Measurements from ENCODE around the gene GLIS1. TPM values are rescaled to one million over a fixed set of nuclear protein-coding genes. Genes with fewer than 3 reads are reported as not detected.

The GLIS1 gene
- total and polyA plus RNA-seq, 2 donors (not counting 3 experiments of a cell fraction or from before 2014, with no cell fraction given) = not detected

GRCh38 chr1:53735681-53736080 lies 3.3 kb downstream of the GLIS1 start:
- FAIRE-seq (no peak), DNase-seq (ENCODE audit: low read depth, low spot score) (no peak)
- no peaks in the 10 kb centered on the region for H3K79me2 ChIP-seq (ENCODE audit: control insufficient read depth, insufficient read depth, low read length)
- peaks cover 44 to 66% of the 10 kb centered on the region in 2 experiments for H3K27me3 ChIP-seq (ENCODE audit: control insufficient read depth in 2 of 2, insufficient read depth in 2 of 2, low read length in 2 of 2)
- POLR2A ChIA-PET = no interaction called here
- H3K4me1 ChIP-seq (ENCODE audit: control insufficient read depth, extremely low read depth, insufficient read depth, low read length) = peaks cover 11% of the 10 kb centered on the region
- H3K9me3 ChIP-seq (replicated peaks; ENCODE audit: control insufficient read depth, insufficient read depth, low read length) = no peaks in the 10 kb centered on the region
- H3K4me3 ChIP-seq (replicated peaks in 1 of 3; ENCODE audit: insufficient read depth in 1 of 3, low read depth in 1 of 3, low read length in 3 of 3) = no peak overlapping the region
- no peaks in the 10 kb centered on the region for H4K20me1 ChIP-seq (replicated peaks; ENCODE audit: control insufficient read depth, extremely low read depth, insufficient read depth, low read length)
- no peaks in the 10 kb centered on the region for H3K36me3 ChIP-seq (ENCODE audit: control insufficient read depth in 2 of 2, extremely low read depth in 1 of 2, insufficient read depth in 2 of 2, low read length in 2 of 2)
- TF ChIP-seq, protein P1, sequence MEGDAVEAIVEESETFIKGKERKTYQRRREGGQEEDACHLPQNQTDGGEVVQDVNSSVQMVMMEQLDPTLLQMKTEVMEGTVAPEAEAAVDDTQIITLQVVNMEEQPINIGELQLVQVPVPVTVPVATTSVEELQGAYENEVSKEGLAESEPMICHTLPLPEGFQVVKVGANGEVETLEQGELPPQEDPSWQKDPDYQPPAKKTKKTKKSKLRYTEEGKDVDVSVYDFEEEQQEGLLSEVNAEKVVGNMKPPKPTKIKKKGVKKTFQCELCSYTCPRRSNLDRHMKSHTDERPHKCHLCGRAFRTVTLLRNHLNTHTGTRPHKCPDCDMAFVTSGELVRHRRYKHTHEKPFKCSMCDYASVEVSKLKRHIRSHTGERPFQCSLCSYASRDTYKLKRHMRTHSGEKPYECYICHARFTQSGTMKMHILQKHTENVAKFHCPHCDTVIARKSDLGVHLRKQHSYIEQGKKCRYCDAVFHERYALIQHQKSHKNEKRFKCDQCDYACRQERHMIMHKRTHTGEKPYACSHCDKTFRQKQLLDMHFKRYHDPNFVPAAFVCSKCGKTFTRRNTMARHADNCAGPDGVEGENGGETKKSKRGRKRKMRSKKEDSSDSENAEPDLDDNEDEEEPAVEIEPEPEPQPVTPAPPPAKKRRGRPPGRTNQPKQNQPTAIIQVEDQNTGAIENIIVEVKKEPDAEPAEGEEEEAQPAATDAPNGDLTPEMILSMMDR (IDR thresholded peaks at IDR 0.05; ENCODE audit: extremely low read depth in 1 of 2, insufficient read depth in 1 of 2, low read depth in 1 of 2, low read length in 2 of 2) = no peak
- TF ChIP-seq POLR2A (IDR thresholded peaks at IDR 0.05; ENCODE audit: low read depth, low read length) (no peak), POLR2AphosphoS5 (IDR thresholded peaks at IDR 0.05; ENCODE audit: insufficient read depth, low read depth, low read length) (no peak)
- H3K4me2 ChIP-seq (ENCODE audit: insufficient read depth, low read length) = no peak overlapping the region
- intact Hi-C loops (cut with micrococcal nuclease) (no loop called here), dilution Hi-C loops (cut with MboI; ENCODE audit: extremely low pct_ligation_motif_present, low sequenced_read_pairs) (no loop called here)
- no TSS peak for BruUV-seq (replicated peaks)
- H2AFZ ChIP-seq (ENCODE audit: low read depth, low read length) = no peak overlapping the region
- H3K9ac ChIP-seq (replicated peaks; ENCODE audit: extremely low read depth, insufficient read depth, low read length) = no peak overlapping the region
- H3K27ac ChIP-seq (ENCODE audit: insufficient read depth, low read depth, low read length) = no peak overlapping the region
- H3K9me1 ChIP-seq (replicated peaks; ENCODE audit: control insufficient read depth, extremely low read depth, insufficient read depth, low read length) = no peaks in the 10 kb centered on the region
- CTCF ChIA-PET = interaction anchor here (1.1 to 3.7 kb wide), 6 partner anchors 8 to 21 kb away, joined by 3 to 13 read pairs (median 4); no protein-coding TSS in a partner anchor

DNA sequence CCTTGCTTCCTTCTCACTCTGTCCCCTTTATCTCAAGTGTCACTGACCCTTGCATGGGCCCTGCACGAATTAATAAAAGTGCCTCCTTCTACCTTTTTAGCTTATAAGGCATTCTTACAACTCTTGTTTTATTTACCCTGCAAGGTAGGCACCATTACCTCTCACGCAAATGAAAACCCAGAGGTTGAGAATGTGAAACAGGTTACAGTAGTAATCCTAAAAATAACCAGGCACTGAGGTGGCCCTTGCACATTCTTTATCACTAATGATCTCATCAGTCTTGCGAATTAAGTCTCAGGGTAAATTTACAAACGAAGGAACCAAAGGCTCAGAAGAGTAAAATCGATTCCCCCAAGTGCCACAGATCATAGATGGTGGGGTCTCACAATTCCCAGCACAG lies 3.7 kb downstream of the GLIS1 start:
- Histone ChIP-seq H3K4me3 (replicated peaks in 1 of 3; ENCODE audit: insufficient read depth in 1 of 3, low read depth in 1 of 3, low read length in 3 of 3) (no peak overlapping the region), H4K20me1 (replicated peaks; ENCODE audit: control insufficient read depth, extremely low read depth, insufficient read depth, low read length) (no peaks in the 10 kb centered on the region), H2AFZ (ENCODE audit: low read depth, low read length) (no peak overlapping the region), H3K27me3 (ENCODE audit: control insufficient read depth in 2 of 2, insufficient read depth in 2 of 2, low read length in 2 of 2) (peaks cover 46 to 67% of the 10 kb centered on the region in 2 experiments), H3K4me1 (ENCODE audit: control insufficient read depth, extremely low read depth, insufficient read depth, low read length) (peaks cover 11% of the 10 kb centered on the region), H3K4me2 (ENCODE audit: insufficient read depth, low read length) (no peak overlapping the region), H3K9me3 (replicated peaks; ENCODE audit: control insufficient read depth, insufficient read depth, low read length) (no peaks in the 10 kb centered on the region), H3K79me2 (ENCODE audit: control insufficient read depth, insufficient read depth, low read length) (no peaks in the 10 kb centered on the region), H3K27ac (ENCODE audit: insufficient read depth, low read depth, low read length) (no peak overlapping the region), H3K36me3 (ENCODE audit: control insufficient read depth in 2 of 2, extremely low read depth in 1 of 2, insufficient read depth in 2 of 2, low read length in 2 of 2) (no peaks in the 10 kb centered on the region), H3K9me1 (replicated peaks; ENCODE audit: control insufficient read depth, extremely low read depth, insufficient read depth, low read length) (no peaks in the 10 kb centered on the region), H3K9ac (replicated peaks; ENCODE audit: extremely low read depth, insufficient read depth, low read length) (no peak overlapping the region)
- DNase-seq (ENCODE audit: low read depth, low spot score) (no peak), FAIRE-seq (no peak)
- BruUV-seq (replicated peaks) = no TSS peak
- POLR2A ChIA-PET = no interaction called here
- intact Hi-C loops (cut with micrococcal nuclease) (no loop called here), dilution Hi-C loops (cut with MboI; ENCODE audit: extremely low pct_ligation_motif_present, low sequenced_read_pairs) (no loop called here)
- TF ChIP-seq EZH2 (IDR thresholded peaks at IDR 0.05; ENCODE audit: borderline replicate concordance, low read depth, low read length, severe bottlenecking) = no peak
- no peak for TF ChIP-seq POLR2AphosphoS5 (IDR thresholded peaks at IDR 0.05; ENCODE audit: insufficient read depth, low read depth, low read length)
- TF ChIP-seq GATA2 (IDR thresholded peaks at IDR 0.05; ENCODE audit: insufficient read depth, insufficient read length, low read depth, low read length) = no peak
- TF ChIP-seq POLR2A (IDR thresholded peaks at IDR 0.05; ENCODE audit: low read depth, low read length) = no peak
- no peak for TF ChIP-seq MAX (IDR thresholded peaks at IDR 0.05; ENCODE audit: insufficient read depth, insufficient read length)
- TF ChIP-seq JUN (IDR thresholded peaks at IDR 0.05; ENCODE audit: borderline replicate concordance, insufficient read depth, insufficient read length, low read depth) = no peak
- no peak for TF ChIP-seq FOS (IDR thresholded peaks at IDR 0.05; ENCODE audit: borderline replicate concordance, insufficient read depth, low read length)
- TF ChIP-seq, protein P1 (IDR thresholded peaks at IDR 0.05; ENCODE audit: extremely low read depth in 1 of 2, insufficient read depth in 1 of 2, low read depth in 1 of 2, low read length in 2 of 2) = no peak
- TF ChIP-seq MYC (IDR thresholded peaks at IDR 0.05; ENCODE audit: low read depth, low read length) = no peak
- CTCF ChIA-PET = interaction anchor here (1.1 to 3.7 kb wide), 4 partner anchors 8 to 20 kb away, joined by 3 to 13 read pairs (median 7); no protein-coding TSS in a partner anchor
